ENCODE results near the gene ROM1. TPM values are rescaled to one million over a fixed set of nuclear protein-coding genes. Genes with fewer than 3 reads are reported as not detected.

Gene ROM1
- total RNA-seq, 1 experiment from 2014 or later, result 2.7 TPM

- ChIA-PET RAD21 (ENCODE audit: low non-redundant PET in 1 of 2, low total read pairs in 2 of 2, uncharacterized antibody in 2 of 2, unreplicated experiment in 2 of 2) (no interaction called here), CTCF (interaction anchor here (1.2 kb wide), 1 partner anchor 10 kb away, joined by 3 read pairs; no protein-coding TSS in a partner anchor), POLR2A (interaction anchor here (1.0 to 1.2 kb wide), 2 partner anchors 15 to 164 kb away, joined by 3 to 6 read pairs; partner anchors contain the start of gene EEF1G)
- H3K36me3 ChIP-seq (ENCODE audit: control insufficient read depth in 1 of 2, insufficient read depth in 2 of 2, low read length in 2 of 2), result peaks cover 27 to 35% of the 10 kb centered on the region in 2 experiments
- intact Hi-C loops (cut with micrococcal nuclease), result no loop called here
- H3K4me2 ChIP-seq (ENCODE audit: low read length), result peak overlapping the region; percentile 86
- no peaks in the 10 kb centered on the region for H3K9me3 ChIP-seq (ENCODE audit: control insufficient read depth in 1 of 2, insufficient read depth in 1 of 2, low read depth in 1 of 2, low read length in 2 of 2)
- TF ChIP-seq CTCF (IDR thresholded peaks at IDR 0.05 in 2 of 3, conservative IDR thresholded peaks at IDR 0.05 in 1 of 3; ENCODE audit: borderline replicate concordance in 1 of 3, insufficient read depth in 1 of 3, low read depth in 2 of 3, low read length in 2 of 3) (peak in 2 of 3 experiments; percentile 39 to 53; a peak in 4 of 6 replicates), CBX3 (IDR thresholded peaks at IDR 0.05; ENCODE audit: low read depth) (no peak)
- ATAC-seq, result no peak
- H3K27ac ChIP-seq (ENCODE audit: low read depth, low read length), result peak overlapping the region; percentile 77; the same call in 1 of the 2 replicates
- peaks cover 59% of the 10 kb centered on the region for H3K79me2 ChIP-seq (ENCODE audit: insufficient read depth, low read length)
- no peak overlapping the region for H2AFZ ChIP-seq (ENCODE audit: low read depth, low read length, poor library complexity, severe bottlenecking)
- no peaks in the 10 kb centered on the region for H4K20me1 ChIP-seq (ENCODE audit: insufficient read depth)
- no TSS peak for BruUV-seq (replicated peaks)
- peaks cover 21 to 36% of the 10 kb centered on the region in 2 experiments for H3K4me1 ChIP-seq (ENCODE audit: control insufficient read depth in 1 of 2, insufficient read depth in 2 of 2, low read length in 2 of 2)
- no peaks in the 10 kb centered on the region for H3K9me2 ChIP-seq (ENCODE audit: insufficient read depth)
- H3K9ac ChIP-seq (ENCODE audit: low read length), result peak overlapping the region; percentile 15
- no peaks in the 10 kb centered on the region for H3K27me3 ChIP-seq (ENCODE audit: insufficient read depth, low read length)
- no peak for DNase-seq (ENCODE audit: low read depth, low spot score)
- peak overlapping the region in 1 of 2 experiments; percentile 78; a peak in 1 of 4 replicates for H3K4me3 ChIP-seq (replicated peaks in 1 of 2; ENCODE audit: low read depth in 1 of 2, low read length in 2 of 2)
Observed at GRCh38 chr11:62588966-62589637, 24.0 kb upstream of the ROM1 start.
